GM21390 (cell line): ENCODE measurements around the gene E2F3.

ENCODE experiments used
- ATAC-seq: cut with Tn5 transposase; IDR thresholded peaks from one replicate; pipeline ENCODE4 v1.9.1; 2021; ENCODE audit not compliant: unreplicated experiment

Gene E2F3

GRCh38 chr6:20401205-20402091, at the start of gene E2F3:
Gene E2F3 (plus strand): TSS chr6:20401879. CDS start chr6:20402233, 354 bp downstream.
- peak; percentile 81 for ATAC-seq

GRCh38 chr6:20352346-20352745, 49.3 kb upstream of the E2F3 start:
- ATAC-seq = no peak

- ATAC-seq = no peak
Measured at GRCh38 chr6:20353134-20353533, 48.5 kb upstream of the E2F3 start.

GRCh38 chr6:20354366-20354765, 47.3 kb upstream of the E2F3 start:
- no peak for ATAC-seq

GRCh38 chr6:20360471-20361119, 41.1 kb upstream of the E2F3 start:
- ATAC-seq = no peak

GRCh38 chr6:20362623-20363022, 39.1 kb upstream of the E2F3 start:
- no peak for ATAC-seq

GRCh38 chr6:20364327-20364726, 37.4 kb upstream of the E2F3 start:
- ATAC-seq = no peak

- ATAC-seq = peak; percentile 83
Measured at GRCh38 chr6:20365456-20365855, 36.2 kb upstream of the E2F3 start.

GRCh38 chr6:20366082-20366830, 35.4 kb upstream of the E2F3 start:
- no peak for ATAC-seq

GRCh38 chr6:20367743-20368485, 33.8 kb upstream of the E2F3 start:
- ATAC-seq = no peak

GRCh38 chr6:20370393-20370792, 31.3 kb upstream of the E2F3 start:
- no peak for ATAC-seq

GRCh38 chr6:20370801-20371200, 30.9 kb upstream of the E2F3 start:
- ATAC-seq = no peak

GRCh38 chr6:20375436-20375835, 26.2 kb upstream of the E2F3 start:
- no peak for ATAC-seq

- ATAC-seq = no peak
Measured at GRCh38 chr6:20377623-20378265, 23.9 kb upstream of the E2F3 start.

- ATAC-seq = no peak
Measured at GRCh38 chr6:20379231-20379630, 22.4 kb upstream of the E2F3 start.

GRCh38 chr6:20386218-20386617, 15.5 kb upstream of the E2F3 start:
- no peak for ATAC-seq

- ATAC-seq = no peak
Measured at GRCh38 chr6:20389066-20389465, 12.6 kb upstream of the E2F3 start.

GRCh38 chr6:20393297-20393696, 8.4 kb upstream of the E2F3 start:
- no peak for ATAC-seq

GRCh38 chr6:20399518-20399917, 2.2 kb upstream of the E2F3 start:
- no peak for ATAC-seq

- no peak for ATAC-seq
Measured at GRCh38 chr6:20400456-20401204, 1.0 kb upstream of the E2F3 start.
